Spleen (tissue), 7 donors: Measurements from ENCODE around the gene GRIK2.

Experiments used
- CTCF ChIP-seq, 11 experiments: fragments of 200-600 bp in 7 of 11; fragments of 450-650 bp in 4 of 11; sonication (generic) in 4 of 11; IDR thresholded peaks in 8 of 11; conservative IDR thresholded peaks in 3 of 11; 1 replicate in 7 of 11; 2 replicates in 4 of 11; pipeline versions ENCODE4 v1.4.0 to v1.8.0; 2016 to 2021; ENCODE audit warnings: antibody characterized with exemption in 11 of 11, inconsistent platforms in 4 of 11, mild to moderate bottlenecking in 1 of 11
- POLR2A ChIP-seq, 3 donors: fragments of 450-650 bp; IDR thresholded peaks; one replicate each; pipeline ENCODE4 v1.5.1; 2017; ENCODE audit warnings: antibody characterized with exemption in 3 of 3, mild to moderate bottlenecking in 1 of 3
- donor health status: DM: no; HTN: no; CAD: no; lungs with moderate emphysema.
- donor health status: DM: no; HTN: no; CAD: no.
- donor health status: DM: no; HTN: no; CAD: no.

- TF ChIP-seq CTCF (IDR thresholded peaks at IDR 0.05 in 8 of 11, conservative IDR thresholded peaks at IDR 0.05 in 3 of 11) (no peak), POLR2A (IDR thresholded peaks at IDR 0.05) (no peak)
Measured at GRCh38 chr6:101926149-101926925, 532.8 kb downstream of the GRIK2 start.
